Lung (tissue), 12 donors: ENCODE measurements around the gene SACS. TPM values are rescaled to one million over a fixed set of nuclear protein-coding genes. Genes with fewer than 3 reads are reported as not detected.
"Not testable (repeated sequence)": the region's sequence is repeated elsewhere in the genome, so short reads cannot be mapped to it uniquely, and the experiment has no call there.

ENCODE experiments used
- ATAC-seq: fragments of 200-7000 bp; cut with Tn5 transposase; one replicate; pipeline ENCODE4 v1.9.1; 2020; ENCODE audit warnings: moderate number of reproducible peaks; ENCODE audit not compliant: insufficient read depth, low FRiP score
- DNase-seq, 3 donors: peaks; one replicate each; pipeline ENCODE4 v3.0.0-alpha.2; 2013 to 2017
- H3K27ac ChIP-seq, 2 donors: one replicate each; pipeline ENCODE4 v1.5.1; 2013; ENCODE audit warnings: mild to moderate bottlenecking in 2 of 2, moderate library complexity in 2 of 2, control low read depth in 1 of 2, inconsistent platforms in 1 of 2, low read depth in 1 of 2, low read length in 1 of 2
- H3K27me3 ChIP-seq, 3 donors: one replicate each; pipeline ENCODE4 v1.5.1; 2013; ENCODE audit warnings: low read length in 2 of 3; ENCODE audit not compliant: control insufficient read depth in 3 of 3, insufficient read depth in 3 of 3
- H3K36me3 ChIP-seq, 4 donors: one replicate each; pipeline ENCODE4 v1.5.1; 2013; ENCODE audit warnings: low read length in 4 of 4, mild to moderate bottlenecking in 1 of 4, moderate library complexity in 1 of 4; ENCODE audit not compliant: control insufficient read depth in 4 of 4, insufficient read depth in 4 of 4
- H3K4me1 ChIP-seq, 5 donors: one replicate each; pipeline ENCODE4 v1.5.1; 2013; ENCODE audit warnings: low read length in 5 of 5, mild to moderate bottlenecking in 2 of 5, moderate library complexity in 1 of 5; ENCODE audit not compliant: control insufficient read depth in 5 of 5, insufficient read depth in 5 of 5
- H3K4me3 ChIP-seq: one replicate; pipeline ENCODE4 v1.5.1; 2013; ENCODE audit warnings: mild to moderate bottlenecking, control low read depth, moderate library complexity
- H3K9ac ChIP-seq, 2 donors: one replicate each; pipeline ENCODE4 v1.5.1; 2013; ENCODE audit warnings: low read length in 2 of 2, control low read depth in 1 of 2; ENCODE audit not compliant: insufficient read depth in 1 of 2
- H3K9me3 ChIP-seq, 4 donors: one replicate each; pipeline ENCODE4 v1.5.1; 2013; ENCODE audit warnings: low read length in 3 of 4, mild to moderate bottlenecking in 1 of 4, moderate library complexity in 1 of 4; ENCODE audit not compliant: control insufficient read depth in 4 of 4, insufficient read depth in 3 of 4
- WGBS, 2 donors: extraction: QIAGEN DNeasy Blood & Tissue Kit; methylation state at CpG; one replicate each; pipeline ENCODE4 v1.1.7; 2013; 5-methylcytosine and 5-hydroxymethylcytosine counted together
- polyA plus RNA-seq, 2 donors: library from polyadenylated mRNA; stranded (reverse); fragments of 200-250 nt; gene quantifications; one replicate each; pipeline ENCODE4 v1.2.1, GENCODE V29; 2013
- total RNA-seq, 2 donors: library from RNA; depleted of rRNA in 1 of 2; stranded (reverse); fragments of >200 nt in 1 of 2; gene quantifications; one replicate each; pipeline ENCODE4 v1.2.1, GENCODE V29; 2014 to 2021
- TF ChIP-seq, protein P1 (sequence below): IDR thresholded peaks from 2 replicates; pipeline ENCODE4 v1.5.1; 2012; ENCODE audit warnings: mild to moderate bottlenecking; ENCODE audit errors: control extremely low read depth, extremely low read depth
- donor health status: control.
- donor health status: control.
- donor health status: Bipolar disorder and iron deficiency.
- donor health status: healthy.
- donor health status: DM: yes; HTN: yes; CAD: no.

The SACS gene
- total and polyA plus RNA-seq, 4 donors = 2.5 to 21.7 (median 7.0) TPM

DNA sequence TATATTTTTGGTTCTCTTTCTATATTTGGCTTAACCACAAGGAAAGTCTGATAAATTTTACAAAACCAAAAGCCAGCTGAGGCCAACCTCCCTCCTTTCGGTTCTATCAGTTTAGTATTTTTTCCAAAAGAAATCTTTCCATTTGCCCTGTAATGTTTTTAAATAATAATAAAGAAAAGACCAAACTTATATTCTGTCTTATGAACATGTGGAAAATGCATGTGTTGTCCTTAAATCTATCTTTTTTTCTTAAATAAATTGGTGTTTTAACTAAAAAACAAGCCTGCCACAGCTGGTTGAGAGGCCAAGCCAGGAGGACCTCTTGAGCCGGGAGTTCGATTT lies 113.6 kb downstream of the SACS start:
- Histone ChIP-seq H3K36me3 (peaks cover 0 to 3% (median 0%) of the 10 kb centered on the region in 4 donors), H3K9me3 (no peaks in the 10 kb centered on the region), H3K9ac (no peak overlapping the region), H3K27me3 (no peaks in the 10 kb centered on the region), H3K27ac (no peak overlapping the region), H3K4me3 (no peak overlapping the region), H3K4me1 (peaks cover 0 to 9% (median 0%) of the 10 kb centered on the region in 5 donors)
- ATAC-seq (no peak), DNase-seq (no peak)
- 75 to 81% methylated on average over 3 of the region's 3 CpGs for WGBS, 2 donors
- TF ChIP-seq, protein P1, sequence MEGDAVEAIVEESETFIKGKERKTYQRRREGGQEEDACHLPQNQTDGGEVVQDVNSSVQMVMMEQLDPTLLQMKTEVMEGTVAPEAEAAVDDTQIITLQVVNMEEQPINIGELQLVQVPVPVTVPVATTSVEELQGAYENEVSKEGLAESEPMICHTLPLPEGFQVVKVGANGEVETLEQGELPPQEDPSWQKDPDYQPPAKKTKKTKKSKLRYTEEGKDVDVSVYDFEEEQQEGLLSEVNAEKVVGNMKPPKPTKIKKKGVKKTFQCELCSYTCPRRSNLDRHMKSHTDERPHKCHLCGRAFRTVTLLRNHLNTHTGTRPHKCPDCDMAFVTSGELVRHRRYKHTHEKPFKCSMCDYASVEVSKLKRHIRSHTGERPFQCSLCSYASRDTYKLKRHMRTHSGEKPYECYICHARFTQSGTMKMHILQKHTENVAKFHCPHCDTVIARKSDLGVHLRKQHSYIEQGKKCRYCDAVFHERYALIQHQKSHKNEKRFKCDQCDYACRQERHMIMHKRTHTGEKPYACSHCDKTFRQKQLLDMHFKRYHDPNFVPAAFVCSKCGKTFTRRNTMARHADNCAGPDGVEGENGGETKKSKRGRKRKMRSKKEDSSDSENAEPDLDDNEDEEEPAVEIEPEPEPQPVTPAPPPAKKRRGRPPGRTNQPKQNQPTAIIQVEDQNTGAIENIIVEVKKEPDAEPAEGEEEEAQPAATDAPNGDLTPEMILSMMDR = no peak

DNA sequence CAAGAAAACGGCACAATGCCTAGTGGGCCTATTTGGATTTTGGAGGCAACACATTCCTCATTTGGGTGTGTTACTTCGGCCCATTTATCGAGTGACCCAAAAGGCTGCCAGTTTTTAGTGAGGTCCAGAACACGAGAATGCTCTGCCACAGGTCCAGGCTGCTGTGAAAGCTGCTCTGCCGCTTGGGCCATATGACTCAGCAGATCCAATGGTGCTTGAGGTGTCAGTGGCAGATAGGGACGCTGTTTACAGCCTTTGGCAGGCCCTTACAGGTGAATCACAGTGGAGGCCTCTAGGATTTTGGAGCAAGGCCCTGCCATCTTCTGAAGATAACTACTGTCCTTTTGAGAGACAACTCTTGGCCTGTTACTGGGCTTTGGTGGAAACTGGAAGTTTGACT lies 118.7 kb downstream of the SACS start:
- H3K36me3 ChIP-seq, ATAC-seq, H3K27me3 ChIP-seq, DNase-seq, H3K9me3 ChIP-seq, H3K27ac ChIP-seq, H3K4me1 ChIP-seq, H3K4me3 ChIP-seq, H3K9ac ChIP-seq: not testable (repeated sequence)
- 83 to 95% methylated on average over 6 of the region's 6 CpGs for WGBS, 2 donors

GRCh38 chr13:23292586-23292985 lies 140.9 kb downstream of the SACS start:
- ATAC-seq (no peak), DNase-seq (no peak)
- Histone ChIP-seq H3K27me3 (no peaks in the 10 kb centered on the region), H3K9ac (no peak overlapping the region), H3K9me3 (no peaks in the 10 kb centered on the region), H3K4me3 (no peak overlapping the region), H3K27ac (no peak overlapping the region), H3K36me3 (peaks cover 0 to 5% (median 0%) of the 10 kb centered on the region in 4 donors), H3K4me1 (peaks cover 0 to 13% (median 4%) of the 10 kb centered on the region in 5 donors)
- TF ChIP-seq, protein P1 = no peak
- 73 to 79% methylated on average over 1 of the region's 1 CpG for WGBS, 2 donors

DNA sequence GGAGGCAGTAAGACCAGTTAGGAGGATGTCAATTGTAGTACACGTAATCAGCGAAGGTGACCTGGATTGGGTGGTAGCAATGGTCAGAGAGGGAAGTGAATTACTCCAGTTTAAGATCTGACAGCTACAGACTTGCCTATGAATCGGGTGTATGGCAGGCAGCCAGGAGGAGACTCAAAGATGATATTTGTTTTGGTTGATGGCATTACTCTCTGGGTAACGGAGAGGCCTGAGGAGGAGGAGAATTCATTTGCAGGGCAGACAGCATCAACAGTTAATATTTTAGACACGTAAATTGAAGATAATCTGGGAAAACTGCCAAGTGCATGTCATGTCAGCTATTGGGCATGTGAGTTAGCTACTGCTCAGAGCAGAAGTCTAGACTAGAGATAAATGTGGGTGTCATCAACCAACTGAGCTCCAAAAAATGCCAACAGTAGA lies 143.6 kb downstream of the SACS start:
- Histone ChIP-seq H3K9ac (no peak overlapping the region), H3K9me3 (peaks cover 0 to 2% (median 0%) of the 10 kb centered on the region in 4 donors), H3K36me3 (peaks cover 0 to 4% (median 0%) of the 10 kb centered on the region in 4 donors), H3K4me1 (peaks cover 0 to 13% (median 4%) of the 10 kb centered on the region in 5 donors), H3K27ac (peak overlapping the region in 1 of 2 donors; percentile 41), H3K4me3 (no peak overlapping the region), H3K27me3 (no peaks in the 10 kb centered on the region)
- DNase-seq (peak; percentile 24 to 43 (median 42)), ATAC-seq (no peak)
- 50 to 69% methylated on average over 5 of the region's 5 CpGs for WGBS, 2 donors
- TF ChIP-seq, protein P1 = no peak
